ENCODE measurements around the gene VSTM2L. TPM values are rescaled to one million over a fixed set of nuclear protein-coding genes. Genes with fewer than 3 reads are reported as not detected.

The VSTM2L gene
- total and polyA plus RNA-seq, 9 of the 15 experiments (the other 6 are each of a cell fraction or from before 2014, with no cell fraction given) = not detected

- H3K27me3 ChIP-seq (ENCODE audit: control insufficient read depth in 2 of 2, insufficient read depth in 2 of 2, low read length in 2 of 2) = peaks cover 31 to 60% of the 10 kb centered on the region in 2 experiments
- no peaks in the 10 kb centered on the region for H3K9me3 ChIP-seq (replicated peaks; ENCODE audit: control insufficient read depth, insufficient read depth, low read depth, low read length)
- intact Hi-C loops (cut with micrococcal nuclease) (no loop called here), in situ Hi-C loops (cut with MboI) (no loop called here)
- peaks cover 14% of the 10 kb centered on the region; the same call in 1 of the 2 replicates for H4K20me1 ChIP-seq (replicated peaks; ENCODE audit: control insufficient read depth, insufficient read depth, low read length)
- CTCF ChIA-PET (ENCODE audit: low intra/inter-chr PET ratio) = no interaction called here
- no peak for ATAC-seq
- no peaks in the 10 kb centered on the region for H3K79me2 ChIP-seq (ENCODE audit: control insufficient read depth, insufficient read depth, low read length)
- no TSS peak for BruUV-seq (replicated peaks)
- no peaks in the 10 kb centered on the region for H3K9me1 ChIP-seq (ENCODE audit: control insufficient read depth, insufficient read depth, low read length)
- peaks cover 11 to 14% of the 10 kb centered on the region in 2 experiments; a peak in 4 of 5 replicates for H3K4me1 ChIP-seq (replicated peaks in 1 of 2; ENCODE audit: control insufficient read depth in 2 of 2, insufficient read depth in 2 of 2, low read length in 2 of 2)
- H3K4me3 ChIP-seq = no peak overlapping the region
- H3K36me3 ChIP-seq (ENCODE audit: control insufficient read depth, insufficient read depth, low read length) = no peaks in the 10 kb centered on the region
- H3K9ac ChIP-seq (ENCODE audit: insufficient read depth in 1 of 2, low read depth in 2 of 2, low read length in 2 of 2) = no peak overlapping the region
- TF ChIP-seq GABPA (tag; conservative IDR thresholded peaks at IDR 0.05; ENCODE audit: low read depth) (no peak), KLF16 (IDR thresholded peaks at IDR 0.05) (no peak), MTA3 (IDR thresholded peaks at IDR 0.05; ENCODE audit: borderline replicate concordance) (no peak), ZNF23 (CRISPR knock-in tag; IDR thresholded peaks at IDR 0.05) (no peak), NCOA2 (IDR thresholded peaks at IDR 0.05; ENCODE audit: partially characterized antibody in 2 of 2) (no peak), RFX1 (IDR thresholded peaks at IDR 0.05) (no peak), BCOR (IDR thresholded peaks at IDR 0.05) (peak; percentile 53), ADNP (tag; IDR thresholded peaks at IDR 0.05) (peak; percentile 59; the same call in 1 of the 2 replicates), RBM25 (IDR thresholded peaks at IDR 0.05; ENCODE audit: low read depth, low read length, severe bottlenecking) (peak; percentile 85), KDM1A (IDR thresholded peaks at IDR 0.05) (peak; percentile 12 to 30; a peak in 1 of 4 replicates)
- TF ChIP-seq, protein P1, sequence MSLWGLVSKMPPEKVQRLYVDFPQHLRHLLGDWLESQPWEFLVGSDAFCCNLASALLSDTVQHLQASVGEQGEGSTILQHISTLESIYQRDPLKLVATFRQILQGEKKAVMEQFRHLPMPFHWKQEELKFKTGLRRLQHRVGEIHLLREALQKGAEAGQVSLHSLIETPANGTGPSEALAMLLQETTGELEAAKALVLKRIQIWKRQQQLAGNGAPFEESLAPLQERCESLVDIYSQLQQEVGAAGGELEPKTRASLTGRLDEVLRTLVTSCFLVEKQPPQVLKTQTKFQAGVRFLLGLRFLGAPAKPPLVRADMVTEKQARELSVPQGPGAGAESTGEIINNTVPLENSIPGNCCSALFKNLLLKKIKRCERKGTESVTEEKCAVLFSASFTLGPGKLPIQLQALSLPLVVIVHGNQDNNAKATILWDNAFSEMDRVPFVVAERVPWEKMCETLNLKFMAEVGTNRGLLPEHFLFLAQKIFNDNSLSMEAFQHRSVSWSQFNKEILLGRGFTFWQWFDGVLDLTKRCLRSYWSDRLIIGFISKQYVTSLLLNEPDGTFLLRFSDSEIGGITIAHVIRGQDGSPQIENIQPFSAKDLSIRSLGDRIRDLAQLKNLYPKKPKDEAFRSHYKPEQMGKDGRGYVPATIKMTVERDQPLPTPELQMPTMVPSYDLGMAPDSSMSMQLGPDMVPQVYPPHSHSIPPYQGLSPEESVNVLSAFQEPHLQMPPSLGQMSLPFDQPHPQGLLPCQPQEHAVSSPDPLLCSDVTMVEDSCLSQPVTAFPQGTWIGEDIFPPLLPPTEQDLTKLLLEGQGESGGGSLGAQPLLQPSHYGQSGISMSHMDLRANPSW (CRISPR knock-in tag; IDR thresholded peaks at IDR 0.05) = no peak
- no peak overlapping the region for H3K27ac ChIP-seq (ENCODE audit: extremely low read depth, low read depth, low read length)
- H2AFZ ChIP-seq (ENCODE audit: low read depth, low read length) = no peak overlapping the region
- FAIRE-seq = no peak
- 21% methylated on average over 1 of the region's 1 CpG for WGBS (ENCODE audit: insufficient coverage, low coverage, missing lambda C conversion rate)
- POLR2A ChIA-PET = interaction anchor here (0.6 to 1.2 kb wide), 4 partner anchors 8 to 336 kb away, joined by 3 to 6 read pairs (median 6); no protein-coding TSS in a partner anchor
- no peak overlapping the region for H3K4me2 ChIP-seq (ENCODE audit: insufficient read depth, low read length)
- no peak for DNase-seq (ENCODE audit: extremely low read depth in 1 of 4, low spot score in 3 of 4)
These were observed 23.1 kb upstream of the VSTM2L start for GRCh38 chr20:37879843-37880242.

Data from K562 (cell line).